Stimulated activated CD4-positive, alpha-beta T cell treated with anti-CD3 and anti-CD28 coated beads, Interleukin-12 subunit alpha, Interleukin-12 subunit beta, amount 100 ng/mL, for 24 hours (primary cell): Measurements from ENCODE around the gene UCP1.
"Not testable (repeated sequence)": the region's sequence is repeated elsewhere in the genome, so short reads cannot be mapped to it uniquely, and the experiment has no call there.

Experiments
- DNase-seq, 2 experiments: peaks; one replicate each; pipeline ENCODE4 v3.0.0-alpha.2; 2020; ENCODE audit warnings: low read depth in 2 of 2

UCP1 gene

GRCh38 chr4:140533951-140534480, 34.7 kb downstream of the UCP1 start:
- DNase-seq = no peak

- DNase-seq = no peak
These were observed 39.3 kb downstream of the UCP1 start for GRCh38 chr4:140529434-140529833.

GRCh38 chr4:140523857-140524742, 44.7 kb downstream of the UCP1 start, which contains the start of gene ELMOD2:
Gene ELMOD2, plus strand, starts transcription at chr4:140524168. Its CDS starts 1,261 bp downstream, at chr4:140525429.
- peak; percentile 94 to 95 for DNase-seq

- no peak for DNase-seq
These were observed 45.3 kb downstream of the UCP1 start for GRCh38 chr4:140523370-140523856.

GRCh38 chr4:140515423-140515822, 53.3 kb downstream of the UCP1 start:
- DNase-seq = no peak

DNA sequence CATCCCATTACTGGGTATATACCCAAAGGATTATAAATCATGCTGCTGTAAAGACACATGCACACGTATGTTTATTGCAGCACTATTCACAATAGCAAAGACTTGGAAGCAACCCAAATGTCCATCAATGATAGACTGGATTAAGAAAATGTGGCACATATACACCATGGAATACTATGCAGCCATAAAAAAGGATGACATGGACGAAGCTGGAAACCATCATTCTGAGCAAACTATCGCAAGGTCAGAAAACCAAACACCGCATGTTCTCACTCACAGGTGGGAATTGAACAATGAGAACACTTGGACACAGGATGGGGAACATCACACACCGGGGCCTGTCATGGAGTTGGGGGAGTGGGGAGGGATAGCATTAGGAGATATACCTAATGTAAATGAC, 55.0 kb downstream of the UCP1 start:
- not testable (repeated sequence) for DNase-seq
